A549 treated with DMSO at 1 μM for 4 hours (cell line): ENCODE data around the gene KRT78. TPM values are rescaled to one million over a fixed set of nuclear protein-coding genes. Genes with fewer than 3 reads are reported as not detected.

ENCODE experiments used
- total RNA-seq: library from RNA; stranded (reverse); fragments of 200-300 nt; extraction: Qiagen RNA extraction; gene quantifications from 5 replicates; pipeline ENCODE4 v1.2.3, GENCODE V29; 2022; ENCODE audit warnings: low read depth

KRT78 gene, protein sequence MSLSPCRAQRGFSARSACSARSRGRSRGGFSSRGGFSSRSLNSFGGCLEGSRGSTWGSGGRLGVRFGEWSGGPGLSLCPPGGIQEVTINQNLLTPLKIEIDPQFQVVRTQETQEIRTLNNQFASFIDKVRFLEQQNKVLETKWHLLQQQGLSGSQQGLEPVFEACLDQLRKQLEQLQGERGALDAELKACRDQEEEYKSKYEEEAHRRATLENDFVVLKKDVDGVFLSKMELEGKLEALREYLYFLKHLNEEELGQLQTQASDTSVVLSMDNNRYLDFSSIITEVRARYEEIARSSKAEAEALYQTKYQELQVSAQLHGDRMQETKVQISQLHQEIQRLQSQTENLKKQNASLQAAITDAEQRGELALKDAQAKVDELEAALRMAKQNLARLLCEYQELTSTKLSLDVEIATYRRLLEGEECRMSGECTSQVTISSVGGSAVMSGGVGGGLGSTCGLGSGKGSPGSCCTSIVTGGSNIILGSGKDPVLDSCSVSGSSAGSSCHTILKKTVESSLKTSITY
- 0.07 to 0.19 TPM (median 0.16 TPM) in 3 of 5 replicates, not detected in the others for total RNA-seq

DNA sequence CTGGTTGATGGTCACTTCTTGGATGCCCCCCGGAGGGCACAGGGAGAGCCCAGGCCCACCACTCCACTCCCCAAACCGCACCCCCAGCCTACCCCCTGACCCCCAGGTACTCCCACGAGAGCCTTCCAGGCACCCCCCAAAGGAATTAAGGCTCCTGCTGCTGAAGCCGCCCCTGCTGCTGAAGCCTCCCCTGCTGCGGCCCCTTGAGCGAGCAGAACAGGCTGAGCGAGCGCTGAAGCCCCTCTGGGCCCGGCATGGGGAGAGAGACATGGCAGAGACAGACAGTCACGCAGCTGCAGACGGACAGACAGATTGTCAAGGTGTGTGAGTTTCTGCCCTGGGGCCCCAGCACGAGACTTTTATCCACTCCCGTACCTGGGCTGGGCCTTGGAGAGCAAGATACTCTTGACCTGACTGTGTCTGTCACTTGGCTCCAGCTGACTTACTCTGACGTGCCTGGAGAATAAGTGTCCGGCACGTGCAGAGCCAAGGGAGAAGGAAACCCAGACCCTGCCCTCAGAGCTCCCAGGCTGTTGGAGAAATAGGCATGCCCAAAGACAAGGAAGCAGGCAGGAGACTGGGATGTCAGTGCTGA lies at the start of gene KRT78:
TSS of gene KRT78 (minus strand) at position 334 of the 595 bp plus-strand sequence. CDS start at position 270, 64 bp downstream.

DNA sequence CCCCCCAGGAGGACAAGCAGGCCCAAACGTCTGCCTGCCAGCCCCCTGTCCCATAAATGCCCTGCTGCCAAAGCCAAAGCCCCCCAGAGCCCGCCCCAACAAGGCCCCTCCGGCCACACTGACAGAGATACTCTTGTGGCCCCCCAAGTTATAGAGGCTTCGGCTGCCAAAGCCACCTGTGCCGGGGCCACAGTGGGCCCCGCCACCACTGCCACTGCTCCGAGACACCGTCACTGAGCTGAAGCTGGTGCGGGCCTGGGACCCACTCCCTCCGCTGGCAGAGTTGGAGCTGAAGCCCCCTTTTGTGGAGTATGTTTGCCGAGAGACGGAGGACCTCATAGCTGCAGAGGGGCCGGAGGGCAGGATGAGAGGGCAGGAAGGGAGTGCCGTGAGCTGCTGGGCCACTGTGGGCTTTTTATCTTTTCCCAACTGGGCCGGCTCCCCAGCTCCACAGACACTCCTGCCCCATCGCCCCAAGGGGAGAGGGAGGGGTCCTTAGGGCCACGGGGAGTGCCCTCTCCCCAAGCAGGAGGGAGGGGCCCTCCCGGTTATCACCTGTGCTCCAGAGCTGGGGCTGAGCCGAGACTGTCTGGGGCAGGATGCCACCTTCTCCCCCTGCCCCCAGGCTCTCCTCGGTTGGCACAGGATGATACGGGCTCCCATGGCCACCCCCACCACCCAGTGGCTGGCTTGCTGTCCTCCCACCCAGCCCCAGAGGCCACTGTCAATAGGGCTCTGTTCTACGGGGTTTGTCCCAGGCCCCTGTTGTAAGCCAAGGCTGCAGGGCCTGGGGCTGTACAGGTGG lies 14.7 kb downstream of the KRT78 start, which contains the start of gene KRT79:
TSS of gene KRT79 (minus strand) at position 390 of the 805 bp plus-strand sequence. CDS start at position 339, 51 bp downstream.

DNA sequence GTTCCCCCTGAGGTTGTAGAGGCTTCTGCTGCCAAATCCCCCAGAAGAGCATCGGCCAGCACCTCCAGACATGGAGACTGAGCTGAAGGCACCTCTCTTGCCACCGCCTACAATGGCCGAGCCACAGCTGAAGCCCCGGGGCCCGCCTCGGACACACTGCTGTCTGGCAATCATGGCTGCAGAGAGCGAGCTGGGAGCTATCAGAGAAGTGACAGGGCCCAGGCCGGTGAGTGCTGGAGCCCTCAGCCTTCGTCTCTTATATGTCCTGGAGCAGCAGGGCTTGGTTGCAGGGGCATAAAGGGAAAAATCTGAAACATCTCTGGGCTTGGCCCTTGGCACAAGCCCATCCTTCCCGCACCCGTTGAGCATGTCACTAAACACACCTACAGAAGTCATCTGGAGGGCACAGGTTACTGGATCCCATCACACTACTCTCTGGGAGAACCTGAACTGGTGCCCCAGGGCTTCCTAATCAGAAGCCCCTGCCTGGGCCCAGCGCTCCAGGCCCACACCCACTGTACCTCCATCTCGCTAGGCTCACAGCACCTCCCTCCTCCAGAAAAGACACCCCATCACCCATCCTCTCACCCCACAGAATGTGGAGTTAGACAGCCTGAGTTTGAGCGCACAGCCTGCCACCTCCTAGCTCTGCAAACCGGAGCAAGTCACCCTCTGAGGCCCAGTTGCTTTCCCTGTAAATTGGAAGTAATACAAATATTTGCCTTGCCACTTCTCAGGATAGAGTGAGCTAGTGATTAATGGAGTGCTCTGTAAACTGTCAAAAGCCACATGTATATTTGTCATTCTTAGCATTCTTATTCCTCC lies 34.7 kb downstream of the KRT78 start, which contains the start of gene KRT4:
TSS of gene KRT4 (minus strand) at position 232 of the 825 bp plus-strand sequence. CDS start at position 174, 58 bp downstream.

DNA sequence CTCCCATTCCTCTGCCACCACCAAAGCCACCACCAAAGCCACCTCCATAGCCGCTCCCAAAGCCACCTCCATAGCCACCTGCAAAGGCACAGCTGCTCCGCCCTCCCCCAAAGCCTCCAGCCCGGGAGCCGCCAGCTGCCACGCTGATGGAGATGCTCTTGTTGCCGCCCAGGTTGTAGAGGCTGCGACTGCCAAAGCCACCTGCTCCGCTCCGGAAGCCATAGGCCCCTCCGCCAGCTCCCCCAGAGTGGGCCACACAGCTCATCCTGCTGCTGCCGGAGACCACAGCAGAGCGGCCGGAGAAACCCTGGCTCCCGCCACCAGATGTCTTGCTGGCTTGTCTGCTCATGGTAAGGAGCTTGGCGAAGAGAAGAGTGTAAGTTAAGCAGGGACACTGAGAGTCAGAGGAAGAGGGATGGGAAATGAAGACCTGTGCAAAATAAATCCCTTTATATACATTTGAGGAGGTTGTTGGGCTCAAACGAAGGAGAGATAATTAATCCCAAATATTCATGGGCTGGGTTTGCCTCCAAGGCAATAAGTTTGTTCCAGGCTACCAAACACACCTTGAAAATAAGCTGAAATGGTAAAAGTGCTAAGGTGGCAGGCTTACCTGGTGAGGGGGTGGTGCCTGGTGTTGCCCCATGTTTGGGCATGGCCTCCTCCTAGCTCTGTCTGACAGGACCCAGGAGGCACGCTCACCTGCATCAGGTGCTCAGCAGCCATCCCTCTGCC lies 52.9 kb downstream of the KRT78 start, which contains the start of gene KRT3:
TSS of gene KRT3 (minus strand) at position 424 of the 735 bp plus-strand sequence. CDS start at position 349, 75 bp downstream.

Other genes starting within 250 kb of the KRT78 start
- not detected in 5 replicates for gene KRT72, start 247.5 kb downstream of the KRT78 start, total RNA-seq
- not detected in 5 replicates for gene KRT73, start 230.4 kb downstream of the KRT78 start, total RNA-seq
- 0.04 TPM in 1 of 5 replicates, not detected in the others for gene KRT2, start 196.8 kb downstream of the KRT78 start, total RNA-seq
- not detected in 5 replicates for gene KRT1, start 168.6 kb downstream of the KRT78 start, total RNA-seq
- gene KRT77, start 145.5 kb downstream of the KRT78 start, total RNA-seq, result not detected in 5 replicates
- not detected in 5 replicates for gene KRT76, start 71.6 kb downstream of the KRT78 start, total RNA-seq
- 0.05 to 0.07 TPM (median 0.05 TPM) in 3 of 5 replicates, not detected in the others for gene KRT3, start 52.9 kb downstream of the KRT78 start, total RNA-seq
- 2.7 to 4.0 TPM (median 3.3 TPM) in 5 replicates for gene KRT4, start 34.9 kb downstream of the KRT78 start, total RNA-seq
- gene KRT79, start 14.7 kb downstream of the KRT78 start, total RNA-seq, result 0.08 to 0.20 TPM (median 0.10 TPM) in 3 of 5 replicates, not detected in the others
- 3,152 to 3,514 TPM (median 3,324 TPM) in 5 replicates for gene KRT8, start 56.1 kb upstream of the KRT78 start, total RNA-seq
- 2,085 to 2,459 TPM (median 2,349 TPM) in 5 replicates for gene KRT18, start 100.1 kb upstream of the KRT78 start, total RNA-seq
- gene EIF4B, start 157.5 kb upstream of the KRT78 start, total RNA-seq, result 258 to 413 TPM (median 299 TPM) in 5 replicates
- gene TNS2, start 201.1 kb upstream of the KRT78 start, total RNA-seq, result 9.8 to 16.6 TPM (median 11.8 TPM) in 5 replicates
- 33.6 to 40.3 TPM (median 36.2 TPM) in 5 replicates for gene SPRYD3, start 230.4 kb upstream of the KRT78 start, total RNA-seq
- 169 to 240 TPM (median 226 TPM) in 5 replicates for gene IGFBP6, start 248.7 kb upstream of the KRT78 start, total RNA-seq